Measurements from ENCODE around the gene STXBP2. TPM values are rescaled to one million over a fixed set of nuclear protein-coding genes. Genes with fewer than 3 reads are reported as not detected.

Gene STXBP2
- total and polyA plus RNA-seq, 2 experiments from 2014 or later, result 58.6 to 142 TPM

DNA sequence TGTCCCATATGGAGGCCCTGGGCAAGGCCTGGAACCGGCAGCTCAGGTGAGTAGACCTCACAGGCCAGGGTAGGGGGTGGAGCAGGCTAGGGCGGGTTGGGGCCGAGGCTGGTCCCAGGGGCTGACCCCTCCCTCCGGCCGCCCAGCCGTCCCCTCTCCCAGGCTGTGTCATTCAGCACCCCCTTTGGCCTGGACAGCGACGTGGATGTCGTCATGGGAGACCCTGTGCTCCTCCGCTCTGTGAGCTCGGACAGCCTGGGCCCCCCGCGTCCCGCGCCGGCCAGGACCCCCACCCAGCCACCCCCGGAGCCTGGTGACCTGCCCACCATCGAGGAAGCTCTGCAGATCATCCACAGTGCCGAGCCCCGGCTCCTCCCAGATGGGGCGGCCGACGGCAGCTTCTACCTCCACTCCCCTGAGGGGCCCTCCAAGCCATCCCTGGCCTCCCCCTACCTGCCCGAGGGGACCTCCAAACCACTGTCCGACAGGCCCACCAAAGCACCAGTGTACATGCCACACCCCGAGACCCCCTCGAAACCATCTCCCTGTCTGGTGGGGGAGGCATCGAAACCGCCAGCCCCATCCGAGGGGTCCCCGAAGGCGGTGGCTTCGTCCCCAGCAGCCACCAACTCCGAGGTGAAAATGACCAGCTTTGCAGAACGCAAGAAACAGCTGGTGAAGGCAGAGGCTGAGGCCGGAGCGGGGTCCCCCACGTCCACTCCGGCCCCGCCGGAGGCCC, 25.2 kb upstream of the STXBP2 start:
- H3K79me2 ChIP-seq, result no peaks in the 10 kb centered on the region
- H3K4me2 ChIP-seq, result no peak overlapping the region
- no peaks in the 10 kb centered on the region for H3K9me3 ChIP-seq (ENCODE audit: low read depth)
- no peak overlapping the region for H2AFZ ChIP-seq
- no peaks in the 10 kb centered on the region for H3K4me1 ChIP-seq (ENCODE audit: insufficient read depth)
- no peaks in the 10 kb centered on the region for H3K9me2 ChIP-seq (replicated peaks; ENCODE audit: insufficient read depth)
- 94% methylated on average over 27 of the region's 41 CpGs for WGBS (ENCODE audit: low lambda C conversion rate, missing lambda C conversion rate)
- no peak overlapping the region for H3K27ac ChIP-seq
- H3K27me3 ChIP-seq, result no peaks in the 10 kb centered on the region
- H3K4me3 ChIP-seq, result no peak overlapping the region
- H4K20me1 ChIP-seq (ENCODE audit: insufficient read depth, poor library complexity, severe bottlenecking), result peaks cover 10% of the 10 kb centered on the region
- no peak for TF ChIP-seq EZH2 (IDR thresholded peaks at IDR 0.05; ENCODE audit: borderline replicate concordance)
- no peak for TF ChIP-seq EZH2phosphoT487 (IDR thresholded peaks at IDR 0.05; ENCODE audit: low read depth, severe bottlenecking, unreplicated experiment)
- TF ChIP-seq, protein P1, sequence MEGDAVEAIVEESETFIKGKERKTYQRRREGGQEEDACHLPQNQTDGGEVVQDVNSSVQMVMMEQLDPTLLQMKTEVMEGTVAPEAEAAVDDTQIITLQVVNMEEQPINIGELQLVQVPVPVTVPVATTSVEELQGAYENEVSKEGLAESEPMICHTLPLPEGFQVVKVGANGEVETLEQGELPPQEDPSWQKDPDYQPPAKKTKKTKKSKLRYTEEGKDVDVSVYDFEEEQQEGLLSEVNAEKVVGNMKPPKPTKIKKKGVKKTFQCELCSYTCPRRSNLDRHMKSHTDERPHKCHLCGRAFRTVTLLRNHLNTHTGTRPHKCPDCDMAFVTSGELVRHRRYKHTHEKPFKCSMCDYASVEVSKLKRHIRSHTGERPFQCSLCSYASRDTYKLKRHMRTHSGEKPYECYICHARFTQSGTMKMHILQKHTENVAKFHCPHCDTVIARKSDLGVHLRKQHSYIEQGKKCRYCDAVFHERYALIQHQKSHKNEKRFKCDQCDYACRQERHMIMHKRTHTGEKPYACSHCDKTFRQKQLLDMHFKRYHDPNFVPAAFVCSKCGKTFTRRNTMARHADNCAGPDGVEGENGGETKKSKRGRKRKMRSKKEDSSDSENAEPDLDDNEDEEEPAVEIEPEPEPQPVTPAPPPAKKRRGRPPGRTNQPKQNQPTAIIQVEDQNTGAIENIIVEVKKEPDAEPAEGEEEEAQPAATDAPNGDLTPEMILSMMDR (IDR thresholded peaks at IDR 0.05; ENCODE audit: poor library complexity), result no peak
- no peaks in the 10 kb centered on the region for H3K36me3 ChIP-seq (replicated peaks; ENCODE audit: insufficient read depth, low read depth)
- no peak for DNase-seq (ENCODE audit: low spot score)

GRCh38 chr19:7612282-7613274, 24.3 kb upstream of the STXBP2 start:
- no peaks in the 10 kb centered on the region for H3K9me3 ChIP-seq (ENCODE audit: low read depth)
- H3K4me2 ChIP-seq, result no peak overlapping the region
- no peak for DNase-seq (ENCODE audit: low spot score)
- no peaks in the 10 kb centered on the region for H3K79me2 ChIP-seq
- H3K4me3 ChIP-seq, result no peak overlapping the region
- H3K36me3 ChIP-seq (replicated peaks; ENCODE audit: insufficient read depth, low read depth), result no peaks in the 10 kb centered on the region
- H2AFZ ChIP-seq, result no peak overlapping the region
- H3K4me1 ChIP-seq (ENCODE audit: insufficient read depth), result no peaks in the 10 kb centered on the region
- no peaks in the 10 kb centered on the region for H3K27me3 ChIP-seq
- H4K20me1 ChIP-seq (ENCODE audit: insufficient read depth, poor library complexity, severe bottlenecking), result peaks cover 3% of the 10 kb centered on the region
- no peak overlapping the region for H3K27ac ChIP-seq
- TF ChIP-seq EZH2 (IDR thresholded peaks at IDR 0.05; ENCODE audit: borderline replicate concordance) (no peak), EZH2phosphoT487 (IDR thresholded peaks at IDR 0.05; ENCODE audit: low read depth, severe bottlenecking, unreplicated experiment) (no peak)
- TF ChIP-seq, protein P1 (IDR thresholded peaks at IDR 0.05; ENCODE audit: poor library complexity), result no peak
- H3K9me2 ChIP-seq (replicated peaks; ENCODE audit: insufficient read depth), result no peaks in the 10 kb centered on the region
- WGBS (ENCODE audit: low lambda C conversion rate, missing lambda C conversion rate), result 98% methylated on average over 53 of the region's 81 CpGs

GRCh38 chr19:7614859-7615741, 21.8 kb upstream of the STXBP2 start:
- Histone ChIP-seq H3K79me2 (no peaks in the 10 kb centered on the region), H3K4me3 (no peak overlapping the region), H3K9me2 (replicated peaks; ENCODE audit: insufficient read depth) (no peaks in the 10 kb centered on the region), H3K4me1 (ENCODE audit: insufficient read depth) (no peaks in the 10 kb centered on the region), H3K27me3 (no peaks in the 10 kb centered on the region), H3K27ac (no peak overlapping the region), H3K36me3 (replicated peaks; ENCODE audit: insufficient read depth, low read depth) (no peaks in the 10 kb centered on the region), H4K20me1 (ENCODE audit: insufficient read depth, poor library complexity, severe bottlenecking) (peaks cover 3% of the 10 kb centered on the region), H3K4me2 (no peak overlapping the region), H2AFZ (no peak overlapping the region), H3K9me3 (ENCODE audit: low read depth) (no peaks in the 10 kb centered on the region)
- WGBS (ENCODE audit: low lambda C conversion rate, missing lambda C conversion rate), result 97% methylated on average over 47 of the region's 59 CpGs
- DNase-seq (ENCODE audit: low spot score), result no peak
- TF ChIP-seq, protein P1 (IDR thresholded peaks at IDR 0.05; ENCODE audit: poor library complexity), result no peak
- TF ChIP-seq EZH2phosphoT487 (IDR thresholded peaks at IDR 0.05; ENCODE audit: low read depth, severe bottlenecking, unreplicated experiment) (no peak), EZH2 (IDR thresholded peaks at IDR 0.05; ENCODE audit: borderline replicate concordance) (no peak)
